GM23248 (cell line): ENCODE results near the gene CENPVL2. TPM values are rescaled to one million over a fixed set of nuclear protein-coding genes. Genes with fewer than 3 reads are reported as not detected.
"Not testable (repeated sequence)": the region's sequence is repeated elsewhere in the genome, so short reads cannot be mapped to it uniquely, and the experiment has no call there.

ENCODE experiments used
- DNase-seq: peaks from one replicate; pipeline ENCODE4 v3.0.0-alpha.2; 2015
- H2AFZ ChIP-seq: fragments of 200-600 bp; sonication (generic); 2 replicates; pipeline ENCODE4 v1.6.1; 2016; ENCODE audit warnings: antibody characterized with exemption
- H3F3A ChIP-seq: fragments of 200-600 bp; sonication (generic); 2 replicates; pipeline ENCODE4 v1.6.1; 2016; ENCODE audit warnings: mild to moderate bottlenecking, antibody characterized with exemption, mixed run types; ENCODE audit not compliant: insufficient read depth
- H3K27ac ChIP-seq: fragments of 200-600 bp; sonication (generic); 2 replicates; pipeline ENCODE4 v1.5.1; 2016; ENCODE audit warnings: mild to moderate bottlenecking
- H3K27me3 ChIP-seq: fragments of 200-600 bp; sonication (generic); replicated peaks from 2 replicates; pipeline ENCODE4 v1.6.1; 2016; ENCODE audit warnings: mild to moderate bottlenecking; ENCODE audit not compliant: insufficient read depth
- H3K36me3 ChIP-seq: fragments of 200-600 bp; sonication (generic); 2 replicates; pipeline ENCODE4 v1.6.1; 2016; ENCODE audit warnings: low read depth, mild to moderate bottlenecking
- H3K4me1 ChIP-seq: fragments of 200-600 bp; sonication (generic); 2 replicates; pipeline ENCODE4 v1.6.1; 2016; ENCODE audit warnings: mild to moderate bottlenecking; ENCODE audit not compliant: insufficient read depth
- H3K4me2 ChIP-seq: fragments of 200-600 bp; sonication (generic); one replicate; pipeline ENCODE4 v1.6.1; 2016; ENCODE audit warnings: mild to moderate bottlenecking; ENCODE audit not compliant: unreplicated experiment
- H3K4me3 ChIP-seq: fragments of 200-600 bp; sonication (generic); 2 replicates; pipeline ENCODE4 v1.5.1; 2016; ENCODE audit warnings: mild to moderate bottlenecking
- H3K79me2 ChIP-seq: fragments of 200-600 bp; sonication (generic); 2 replicates; pipeline ENCODE4 v1.6.1; 2016; ENCODE audit warnings: mild to moderate bottlenecking; ENCODE audit not compliant: insufficient read depth
- H3K9ac ChIP-seq: fragments of 200-600 bp; sonication (generic); 2 replicates; pipeline ENCODE4 v1.6.1; 2016; ENCODE audit warnings: mild to moderate bottlenecking
- H3K9me2 ChIP-seq: fragments of 200-600 bp; sonication (generic); 2 replicates; pipeline ENCODE4 v1.6.1; 2016; ENCODE audit warnings: mixed run types, mild to moderate bottlenecking, moderate library complexity; ENCODE audit not compliant: insufficient read depth
- H3K9me3 ChIP-seq: fragments of 200-600 bp; sonication (generic); one replicate; pipeline ENCODE4 v1.6.1; 2017; ENCODE audit warnings: low read depth
- H4K20me1 ChIP-seq: fragments of 200-600 bp; sonication (generic); 2 replicates; pipeline ENCODE4 v1.6.0; 2016; ENCODE audit not compliant: insufficient read depth
- EZH2 ChIP-seq: fragments of 200-600 bp; sonication (generic); IDR thresholded peaks from 2 replicates; pipeline ENCODE4 v1.6.1; 2018; ENCODE audit warnings: antibody characterized with exemption, mild to moderate bottlenecking; ENCODE audit not compliant: insufficient read depth, poor library complexity, severe bottlenecking
- EZH2phosphoT487 ChIP-seq: fragments of 200-600 bp; sonication (generic); IDR thresholded peaks from 2 replicates; pipeline ENCODE4 v1.6.1; 2018; ENCODE audit warnings: antibody characterized with exemption, moderate library complexity, mild to moderate bottlenecking, low read depth; ENCODE audit not compliant: insufficient read depth
- WGBS, 2 experiments: methylation state at CpG; one replicate each; pipeline ENCODE4 v1.1.6; 2015 to 2017; ENCODE audit warnings: low lambda C conversion rate in 2 of 2, low coverage in 1 of 2; ENCODE audit errors: missing lambda C conversion rate in 2 of 2; 5-methylcytosine and 5-hydroxymethylcytosine counted together
- in situ Hi-C: fragments of 300-500 bp; cut with MboI; formaldehyde crosslinking; loops from 2 replicates; pipeline ENCODE4 v1.15.0; 2020
- polyA plus RNA-seq: library from polyadenylated mRNA; unstranded; fragments of >200 nt; fragmentation: Nextera tagmentation; extraction: Ambion mirVana; gene quantifications from 2 replicates; pipeline ENCODE4 v1.2.1, GENCODE V29; 2016
- total RNA-seq: library from RNA; depleted of rRNA; stranded (reverse); fragments of >200 nt; shearing (Covaris generic); gene quantifications from 2 replicates; pipeline ENCODE4 v1.2.3, GENCODE V29; 2014; rRNA removed

The CENPVL2 gene
- total and polyA plus RNA-seq, 2 experiments from 2014 or later, result not detected

DNA sequence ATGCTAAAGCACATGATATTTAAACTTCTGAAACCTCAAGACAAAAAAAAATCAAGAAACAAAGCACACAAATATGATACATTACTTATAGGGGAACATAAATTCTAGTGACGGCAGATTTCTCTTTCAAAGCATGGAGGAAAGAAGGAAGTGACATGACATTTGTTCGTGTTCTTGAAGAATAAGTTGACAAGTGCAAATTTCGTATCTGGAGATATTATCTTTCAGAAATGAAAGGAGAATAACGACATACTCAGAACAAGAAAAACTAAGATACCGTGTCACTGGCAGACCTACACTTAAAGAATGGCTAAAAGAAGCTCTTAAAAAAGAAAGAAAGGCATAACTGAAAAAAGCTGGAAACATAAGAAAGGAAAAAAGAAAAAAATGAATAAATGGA lies 16.6 kb downstream of the CENPVL2 start:
- in situ Hi-C loops, result loop anchor here (25.0 kb wide), 1 partner anchor 196 kb away; no protein-coding TSS in a partner anchor
- no peaks in the 10 kb centered on the region for H3K36me3 ChIP-seq
- no peaks in the 10 kb centered on the region for H3F3A ChIP-seq
- H3K4me3 ChIP-seq, result no peak overlapping the region
- no peaks in the 10 kb centered on the region for H3K9me2 ChIP-seq
- no peak overlapping the region for H3K27ac ChIP-seq
- no peak overlapping the region for H3K4me2 ChIP-seq
- H2AFZ ChIP-seq, result no peak overlapping the region
- WGBS, 2 experiments, result 39 to 64% methylated on average over 5 of the region's 5 CpGs
- no peaks in the 10 kb centered on the region for H3K79me2 ChIP-seq
- no peak for DNase-seq
- no peak overlapping the region for H3K9ac ChIP-seq
- H4K20me1 ChIP-seq, result no peaks in the 10 kb centered on the region
- TF ChIP-seq EZH2phosphoT487, result no peak
- TF ChIP-seq EZH2, result no peak
- H3K9me3 ChIP-seq, result no peaks in the 10 kb centered on the region
- H3K27me3 ChIP-seq, result no peaks in the 10 kb centered on the region
- no peaks in the 10 kb centered on the region for H3K4me1 ChIP-seq

GRCh38 chrX:51643377-51643776 lies 39.3 kb downstream of the CENPVL2 start:
- WGBS, 2 experiments, result 18 to 24% methylated on average over 2 of the region's 2 CpGs
- in situ Hi-C loops, result no loop called here

DNA sequence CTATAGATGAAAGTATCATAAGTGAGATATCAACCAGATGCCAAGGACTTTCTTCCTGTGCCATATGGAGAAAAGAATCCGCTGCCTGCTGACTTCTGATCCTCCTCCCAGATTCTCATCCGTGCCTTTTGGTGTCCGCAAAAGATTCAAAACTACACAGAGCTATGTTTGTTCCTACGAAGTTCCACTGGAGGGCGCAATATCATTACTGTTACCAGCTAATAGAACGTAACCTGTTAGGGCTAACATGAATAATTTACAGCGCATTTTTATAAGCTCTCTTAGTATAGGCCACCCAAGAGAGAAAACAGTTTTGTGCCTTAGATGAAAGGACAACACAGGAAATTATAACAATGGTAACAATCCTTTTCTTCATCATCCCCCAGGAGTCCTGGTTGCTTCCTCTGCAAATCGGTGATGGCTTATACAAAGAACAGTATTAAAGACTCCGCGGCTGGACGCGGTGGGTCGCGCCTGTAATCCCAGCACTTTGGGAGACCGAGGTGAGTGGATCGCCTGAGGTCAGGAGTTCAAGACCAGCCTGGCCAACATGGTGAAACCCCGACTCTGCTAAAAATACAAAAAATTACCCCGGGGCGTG lies 41.1 kb downstream of the CENPVL2 start:
- no peak overlapping the region for H3K4me3 ChIP-seq
- in situ Hi-C loops, result no loop called here

More at GRCh38 chrX:51643377-51643776, 39.3 kb downstream of the CENPVL2 start:
- no peak overlapping the region for H2AFZ ChIP-seq
- H3K79me2 ChIP-seq, result no peaks in the 10 kb centered on the region
- H3K36me3 ChIP-seq, result no peaks in the 10 kb centered on the region
- H3K9me2 ChIP-seq, result no peaks in the 10 kb centered on the region
- H4K20me1 ChIP-seq, result no peaks in the 10 kb centered on the region
- no peak overlapping the region for H3K4me3 ChIP-seq
- H3K4me1 ChIP-seq, result no peaks in the 10 kb centered on the region
- H3K4me2 ChIP-seq, result no peak overlapping the region
- no peaks in the 10 kb centered on the region for H3K9me3 ChIP-seq
- no peak for DNase-seq
- H3K27ac ChIP-seq, result no peak overlapping the region
- no peaks in the 10 kb centered on the region for H3F3A ChIP-seq
- H3K9ac ChIP-seq, result no peak overlapping the region
- no peaks in the 10 kb centered on the region for H3K27me3 ChIP-seq
- TF ChIP-seq EZH2phosphoT487 (no peak), EZH2 (no peak)

DNA sequence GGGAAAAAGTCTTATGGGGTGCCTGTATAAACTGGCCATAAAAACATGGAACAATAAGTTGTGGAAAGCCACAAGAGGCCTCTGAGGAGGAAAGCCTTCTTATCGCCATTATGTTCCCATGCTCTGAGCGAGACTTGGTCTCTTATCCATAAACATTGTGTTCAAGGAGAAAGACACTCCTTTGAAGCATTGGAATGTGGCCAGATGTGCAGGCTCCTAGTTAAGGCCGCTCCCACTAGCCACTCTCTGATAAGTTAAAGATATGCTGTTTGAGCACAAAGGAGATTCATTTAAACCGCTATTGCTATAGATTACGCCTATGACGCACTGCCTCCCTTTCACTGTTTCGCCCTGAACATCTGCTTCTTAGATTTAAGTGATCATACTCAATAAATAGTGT lies 46.1 kb downstream of the CENPVL2 start:
- in situ Hi-C loops, H4K20me1 ChIP-seq: not testable (repeated sequence)

More for the DNA sequence above, 41.1 kb downstream of the CENPVL2 start:
- no peak overlapping the region for H2AFZ ChIP-seq
- H4K20me1 ChIP-seq, result no peaks in the 10 kb centered on the region
- WGBS, 2 experiments, result 41% methylated on average over 19 of the region's 19 CpGs
- no peaks in the 10 kb centered on the region for H3K9me2 ChIP-seq
- H3K27ac ChIP-seq, result no peak overlapping the region
- H3K4me2 ChIP-seq, result no peak overlapping the region
- H3K9ac ChIP-seq, result no peak overlapping the region
- no peaks in the 10 kb centered on the region for H3K27me3 ChIP-seq
- DNase-seq, result peak; percentile 60
- TF ChIP-seq EZH2phosphoT487 (no peak), EZH2 (no peak)
- H3F3A ChIP-seq, result no peaks in the 10 kb centered on the region
- H3K9me3 ChIP-seq, result no peaks in the 10 kb centered on the region
- H3K36me3 ChIP-seq, result no peaks in the 10 kb centered on the region
- H3K4me1 ChIP-seq, result no peaks in the 10 kb centered on the region
- H3K79me2 ChIP-seq, result no peaks in the 10 kb centered on the region

More for the DNA sequence above, 46.1 kb downstream of the CENPVL2 start:
- not testable (repeated sequence) for H3K4me1 ChIP-seq, H2AFZ ChIP-seq, H3K9me2 ChIP-seq, H3K9me3 ChIP-seq, H3K4me2 ChIP-seq, H3K9ac ChIP-seq, H3K79me2 ChIP-seq, H3K36me3 ChIP-seq, H3K27me3 ChIP-seq, H3K4me3 ChIP-seq, H3K27ac ChIP-seq, H3F3A ChIP-seq, DNase-seq
- WGBS, 2 experiments, result 41 to 42% methylated on average over 7 of the region's 7 CpGs

Other genes with a start within 250 kb of the CENPVL2 start
- 12.0 and 12.4 TPM in 2 replicates for gene NUDT11, start 186.2 kb downstream of the CENPVL2 start, total RNA-seq
- gene NUDT11, start 186.2 kb downstream of the CENPVL2 start, polyA plus RNA-seq, result 8.1 and 8.2 TPM in 2 replicates
- not detected in 2 replicates for gene CENPVL3, start 63.9 kb downstream of the CENPVL2 start, total RNA-seq
- not detected in 2 replicates for gene CENPVL3, start 63.9 kb downstream of the CENPVL2 start, polyA plus RNA-seq
- gene CENPVL1, start 27.7 kb upstream of the CENPVL2 start, total RNA-seq, result not detected in 2 replicates
- not detected in 2 replicates for gene CENPVL1, start 27.7 kb upstream of the CENPVL2 start, polyA plus RNA-seq
- gene GSPT2, start 60.6 kb upstream of the CENPVL2 start, total RNA-seq, result 5.2 and 7.8 TPM in 2 replicates
- 10.2 and 10.4 TPM in 2 replicates for gene GSPT2, start 60.6 kb upstream of the CENPVL2 start, polyA plus RNA-seq
- gene MAGED1, start 210.8 kb upstream of the CENPVL2 start, total RNA-seq, result 261 and 293 TPM in 2 replicates
- 351 and 357 TPM in 2 replicates for gene MAGED1, start 210.8 kb upstream of the CENPVL2 start, polyA plus RNA-seq